Endothelial cell of umbilical vein (primary cell): ENCODE data around the gene WFIKKN2.

Source experiments
- EZH2 ChIP-seq: IDR thresholded peaks from 2 replicates; pipeline ENCODE4 v1.6.1; 2012; ENCODE audit warnings: borderline replicate concordance, low read depth, mild to moderate bottlenecking, moderate library complexity, low read length, inconsistent platforms; ENCODE audit not compliant: severe bottlenecking
- JUN ChIP-seq: IDR thresholded peaks from 2 replicates; pipeline ENCODE4 v1.6.1; 2011; ENCODE audit warnings: borderline replicate concordance, low read depth; ENCODE audit not compliant: insufficient read length, insufficient read depth
- MYC ChIP-seq: IDR thresholded peaks from one replicate; pipeline ENCODE4 v1.6.1; 2011; ENCODE audit warnings: mild to moderate bottlenecking, low read depth, low read length
- POLR2A ChIP-seq: IDR thresholded peaks from 2 replicates; pipeline ENCODE4 v1.6.1; 2012; ENCODE audit warnings: low read depth, mild to moderate bottlenecking, control low read depth, low read length
- POLR2AphosphoS5 ChIP-seq: IDR thresholded peaks from 2 replicates; pipeline ENCODE4 v1.6.1; 2012; ENCODE audit warnings: low read depth, mild to moderate bottlenecking, control low read depth, low read length, moderate library complexity; ENCODE audit not compliant: insufficient read depth
- TF ChIP-seq, protein P1 (sequence below), 2 donors: IDR thresholded peaks; 1 replicate in 1 of 2; 2 replicates in 1 of 2; pipeline ENCODE4 v1.5.1; 2011; ENCODE audit warnings: low read length in 2 of 2, mild to moderate bottlenecking in 2 of 2, moderate library complexity in 2 of 2, control low read depth in 1 of 2, inconsistent platforms in 1 of 2, low read depth in 1 of 2; ENCODE audit not compliant: insufficient read depth in 1 of 2; ENCODE audit errors: extremely low read depth in 1 of 2
- TF ChIP-seq, protein P2 (sequence below): IDR thresholded peaks from 2 replicates; pipeline ENCODE4 v1.6.1; 2011; ENCODE audit not compliant: insufficient read depth, insufficient read length

DNA sequence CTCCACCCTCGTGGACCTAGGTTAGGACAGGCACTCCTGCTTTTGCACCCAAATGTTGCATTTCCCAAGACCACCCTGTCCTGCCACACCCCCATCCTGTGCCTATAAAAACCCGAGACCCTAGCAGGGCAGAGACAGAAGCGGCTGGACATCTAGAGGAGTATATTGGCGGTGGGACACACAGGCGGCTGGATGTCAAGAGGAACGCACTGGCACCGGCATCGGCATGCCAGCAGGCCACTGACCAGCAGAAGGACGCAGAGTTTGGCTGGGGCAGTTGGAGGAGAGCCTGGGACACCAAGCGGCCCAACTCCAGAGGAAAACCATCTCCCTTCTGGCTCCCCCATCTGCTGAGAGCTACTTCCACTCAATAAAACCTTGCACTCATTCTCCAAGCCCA, 14.7 kb upstream of the WFIKKN2 start:
- TF ChIP-seq, protein P1, sequence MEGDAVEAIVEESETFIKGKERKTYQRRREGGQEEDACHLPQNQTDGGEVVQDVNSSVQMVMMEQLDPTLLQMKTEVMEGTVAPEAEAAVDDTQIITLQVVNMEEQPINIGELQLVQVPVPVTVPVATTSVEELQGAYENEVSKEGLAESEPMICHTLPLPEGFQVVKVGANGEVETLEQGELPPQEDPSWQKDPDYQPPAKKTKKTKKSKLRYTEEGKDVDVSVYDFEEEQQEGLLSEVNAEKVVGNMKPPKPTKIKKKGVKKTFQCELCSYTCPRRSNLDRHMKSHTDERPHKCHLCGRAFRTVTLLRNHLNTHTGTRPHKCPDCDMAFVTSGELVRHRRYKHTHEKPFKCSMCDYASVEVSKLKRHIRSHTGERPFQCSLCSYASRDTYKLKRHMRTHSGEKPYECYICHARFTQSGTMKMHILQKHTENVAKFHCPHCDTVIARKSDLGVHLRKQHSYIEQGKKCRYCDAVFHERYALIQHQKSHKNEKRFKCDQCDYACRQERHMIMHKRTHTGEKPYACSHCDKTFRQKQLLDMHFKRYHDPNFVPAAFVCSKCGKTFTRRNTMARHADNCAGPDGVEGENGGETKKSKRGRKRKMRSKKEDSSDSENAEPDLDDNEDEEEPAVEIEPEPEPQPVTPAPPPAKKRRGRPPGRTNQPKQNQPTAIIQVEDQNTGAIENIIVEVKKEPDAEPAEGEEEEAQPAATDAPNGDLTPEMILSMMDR (IDR thresholded peaks at IDR 0.05; ENCODE audit: extremely low read depth in 1 of 2, insufficient read depth in 1 of 2, low read depth in 1 of 2, low read length in 2 of 2) = no peak
- TF ChIP-seq MYC (no peak), EZH2 (no peak), POLR2AphosphoS5 (no peak), POLR2A (no peak), JUN (no peak)
- TF ChIP-seq, protein P2, sequence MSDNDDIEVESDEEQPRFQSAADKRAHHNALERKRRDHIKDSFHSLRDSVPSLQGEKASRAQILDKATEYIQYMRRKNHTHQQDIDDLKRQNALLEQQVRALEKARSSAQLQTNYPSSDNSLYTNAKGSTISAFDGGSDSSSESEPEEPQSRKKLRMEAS = no peak
